Sigmoid colon (tissue), 7 donors: ENCODE results near the gene CACNB1. TPM values are rescaled to one million over a fixed set of nuclear protein-coding genes. Genes with fewer than 3 reads are reported as not detected.

Experiments
- DNase-seq: peaks from one replicate; pipeline ENCODE4 v3.0.0-alpha.2; 2019
- H3K27ac ChIP-seq, 4 donors: fragments of 200-600 bp; sonication (generic); one replicate each; pipeline ENCODE4 v1.5.1; 2016 to 2019; ENCODE audit warnings: mild to moderate bottlenecking in 1 of 4
- H3K27me3 ChIP-seq, 3 donors: fragments of 200-600 bp; sonication (generic); one replicate each; pipeline ENCODE4 v1.5.1; 2019; ENCODE audit warnings: mild to moderate bottlenecking in 1 of 3
- H3K36me3 ChIP-seq, 4 donors: fragments of 200-600 bp; sonication (generic); one replicate each; pipeline ENCODE4 v1.5.1; 2016 to 2019
- H3K4me1 ChIP-seq, 4 donors: fragments of 200-600 bp; sonication (generic); one replicate each; pipeline ENCODE4 v1.5.1; 2017 to 2019
- H3K4me3 ChIP-seq, 4 donors: fragments of 200-600 bp; sonication (generic); one replicate each; pipeline ENCODE4 v1.5.1; 2017 to 2019; ENCODE audit warnings: mild to moderate bottlenecking in 2 of 4, moderate library complexity in 1 of 4
- H3K9me3 ChIP-seq, 4 donors: fragments of 200-600 bp in 3 of 4; sonication (generic) in 3 of 4; one replicate each; pipeline versions ENCODE4 v1.5.1 to v1.6.1; 2013 to 2019
- CTCF ChIP-seq, 4 experiments: fragments of 450-650 bp in 3 of 4; fragments of 200-600 bp in 1 of 4; IDR thresholded peaks; one replicate each; pipeline ENCODE4 v1.5.1; 2016 to 2019; ENCODE audit warnings: antibody characterized with exemption in 4 of 4, mild to moderate bottlenecking in 3 of 4, moderate library complexity in 2 of 4
- EP300 ChIP-seq, 4 donors: sonication (generic); formaldehyde crosslinking; IDR thresholded peaks; one replicate each; pipeline ENCODE4 v1.6.1; 2017; ENCODE audit warnings: antibody characterized with exemption in 4 of 4
- POLR2A ChIP-seq, 2 donors: fragments of 450-650 bp; IDR thresholded peaks; one replicate each; pipeline ENCODE4 v1.6.1; 2016; ENCODE audit warnings: antibody characterized with exemption in 2 of 2, mild to moderate bottlenecking in 2 of 2, moderate library complexity in 2 of 2
- POLR2AphosphoS5 ChIP-seq, 4 donors: sonication (generic); formaldehyde crosslinking; IDR thresholded peaks; one replicate each; pipeline ENCODE4 v1.6.1; 2017; ENCODE audit warnings: antibody characterized with exemption in 4 of 4
- WGBS, 2 donors: extraction: QIAGEN DNeasy Blood & Tissue Kit; methylation state at CpG; one replicate each; pipeline ENCODE4 v1.1.7; 2013; 5-methylcytosine and 5-hydroxymethylcytosine counted together
- intact Hi-C: fragments of 100-400 bp; cut with DNase I; formaldehyde crosslinking; loops from one replicate; pipeline ENCODE4 v1.15.1; 2023
- polyA plus RNA-seq, 3 donors: library from polyadenylated mRNA; stranded (reverse); fragments of 200-250 nt; gene quantifications; one replicate each; pipeline ENCODE4 v1.2.3, GENCODE V29; 2013
- total RNA-seq, 4 donors: library from RNA; depleted of rRNA; stranded (reverse); fragments of >200 nt; gene quantifications; one replicate each; pipeline ENCODE4 v1.1.0, GENCODE V29; 2016
- donor health status: healthy with polysubstance abuse.
- donor health status: Bipolar disorder and iron deficiency.
- donor health status: healthy.

Gene CACNB1
- total and polyA plus RNA-seq, 7 donors: 3.0 to 11.6 (median 7.6) TPM

GRCh38 chr17:39153599-39154051 is 43.8 kb downstream of the CACNB1 start:
- Histone ChIP-seq H3K27me3 (peaks cover 14 to 21% (median 15%) of the 10 kb centered on the region in 3 donors), H3K4me3 (peak overlapping the region; percentile 64 to 88 (median 74)), H3K36me3 (no peaks in the 10 kb centered on the region), H3K4me1 (peaks cover 0 to 28% (median 24%) of the 10 kb centered on the region in 4 donors), H3K9me3 (no peaks in the 10 kb centered on the region), H3K27ac (peak overlapping the region; percentile 89 to 96 (median 90))
- WGBS, 2 donors: 0% methylated on average over 16 of the region's 16 CpGs
- peak in 2 of 4 experiments; percentile 17 to 24 for TF ChIP-seq CTCF (IDR thresholded peaks at IDR 0.05)
- TF ChIP-seq POLR2AphosphoS5 (IDR thresholded peaks at IDR 0.05): peak; percentile 28 to 73 (median 38)
- TF ChIP-seq EP300 (IDR thresholded peaks at IDR 0.05): no peak
- intact Hi-C loops: loop anchor here (5.0 kb wide), 2 partner anchors 86 to 286 kb away; no protein-coding TSS in a partner anchor
- peak; percentile 97 for DNase-seq

- intact Hi-C loops: loop anchor here (1.0 to 5.0 kb wide), 3 partner anchors 85 to 285 kb away; no protein-coding TSS in a partner anchor
- TF ChIP-seq POLR2AphosphoS5 (IDR thresholded peaks at IDR 0.05) (no peak), POLR2A (IDR thresholded peaks at IDR 0.05) (no peak), EP300 (IDR thresholded peaks at IDR 0.05) (no peak), CTCF (IDR thresholded peaks at IDR 0.05) (no peak)
- no peaks in the 10 kb centered on the region for H3K9me3 ChIP-seq
- H3K27me3 ChIP-seq: peaks cover 14 to 23% (median 15%) of the 10 kb centered on the region in 3 donors
- H3K4me3 ChIP-seq: peak overlapping the region; percentile 29 to 88 (median 72)
- H3K4me1 ChIP-seq: peaks cover 0 to 28% (median 24%) of the 10 kb centered on the region in 4 donors
- WGBS, 2 donors: 4 to 14% methylated on average over 25 of the region's 25 CpGs
- peak overlapping the region; percentile 89 to 96 (median 90) for H3K27ac ChIP-seq
- DNase-seq: peak; percentile 76
- no peaks in the 10 kb centered on the region for H3K36me3 ChIP-seq
Observed at GRCh38 chr17:39151943-39152818, 45.3 kb downstream of the CACNB1 start.

- peaks cover 9 to 23% (median 15%) of the 10 kb centered on the region in 3 donors for H3K27me3 ChIP-seq
- H3K4me3 ChIP-seq: peak within 1 kb of the TSS; percentile 30 to 88 (median 72)
- intact Hi-C loops: loop anchor here (5.0 kb wide), 2 partner anchors 84 to 284 kb away; no protein-coding TSS in a partner anchor
- WGBS, 2 donors: 1 to 2% methylated on average over 67 to 68 of the region's 68 CpGs
- peak within 1 kb of the TSS; percentile 89 to 96 (median 90) for H3K27ac ChIP-seq
- no peaks in the 10 kb centered on the region for H3K9me3 ChIP-seq
- peak; percentile 67 for DNase-seq
- H3K4me1 ChIP-seq: peaks cover 0 to 28% (median 24%) of the 10 kb centered on the region in 4 donors
- no peak for TF ChIP-seq POLR2A (IDR thresholded peaks at IDR 0.05)
- no peak for TF ChIP-seq POLR2AphosphoS5 (IDR thresholded peaks at IDR 0.05)
- TF ChIP-seq CTCF (IDR thresholded peaks at IDR 0.05): no peak
- no peak for TF ChIP-seq EP300 (IDR thresholded peaks at IDR 0.05)
- H3K36me3 ChIP-seq: no peaks in the 10 kb centered on the region
Observed at GRCh38 chr17:39151150-39151942, 46.1 kb downstream of the CACNB1 start, which contains the start of gene PLXDC1. TSS of gene PLXDC1 (minus strand) at chr17:39151637. CDS start at chr17:39151437, 200 bp downstream.

GRCh38 chr17:39150795-39151149 is 46.7 kb downstream of the CACNB1 start:
- 27 to 34% methylated on average over 5 of the region's 5 CpGs for WGBS, 2 donors
- H3K9me3 ChIP-seq: no peaks in the 10 kb centered on the region
- H3K4me3 ChIP-seq: peak overlapping the region; percentile 30 to 88 (median 72)
- no peaks in the 10 kb centered on the region for H3K36me3 ChIP-seq
- H3K4me1 ChIP-seq: peaks cover 0 to 28% (median 24%) of the 10 kb centered on the region in 4 donors
- intact Hi-C loops: loop anchor here (5.0 kb wide), 2 partner anchors 83 to 283 kb away; no protein-coding TSS in a partner anchor
- DNase-seq: no peak
- H3K27ac ChIP-seq: peak overlapping the region in 3 of 4 donors; percentile 89 to 96 (median 90)
- H3K27me3 ChIP-seq: peaks cover 9 to 23% (median 15%) of the 10 kb centered on the region in 3 donors
- no peak for TF ChIP-seq CTCF (IDR thresholded peaks at IDR 0.05)
- no peak for TF ChIP-seq EP300 (IDR thresholded peaks at IDR 0.05)
- no peak for TF ChIP-seq POLR2A (IDR thresholded peaks at IDR 0.05)
- TF ChIP-seq POLR2AphosphoS5 (IDR thresholded peaks at IDR 0.05): no peak
